ENCODE measurements around the gene PTPRCAP. TPM values are rescaled to one million over a fixed set of nuclear protein-coding genes. Genes with fewer than 3 reads are reported as not detected.

Gene PTPRCAP
- total and polyA plus RNA-seq, 10 of the 15 experiments (the other 5 are each of a cell fraction or from before 2014, with no cell fraction given) = 4.7 to 266 (median 125) TPM

DNA sequence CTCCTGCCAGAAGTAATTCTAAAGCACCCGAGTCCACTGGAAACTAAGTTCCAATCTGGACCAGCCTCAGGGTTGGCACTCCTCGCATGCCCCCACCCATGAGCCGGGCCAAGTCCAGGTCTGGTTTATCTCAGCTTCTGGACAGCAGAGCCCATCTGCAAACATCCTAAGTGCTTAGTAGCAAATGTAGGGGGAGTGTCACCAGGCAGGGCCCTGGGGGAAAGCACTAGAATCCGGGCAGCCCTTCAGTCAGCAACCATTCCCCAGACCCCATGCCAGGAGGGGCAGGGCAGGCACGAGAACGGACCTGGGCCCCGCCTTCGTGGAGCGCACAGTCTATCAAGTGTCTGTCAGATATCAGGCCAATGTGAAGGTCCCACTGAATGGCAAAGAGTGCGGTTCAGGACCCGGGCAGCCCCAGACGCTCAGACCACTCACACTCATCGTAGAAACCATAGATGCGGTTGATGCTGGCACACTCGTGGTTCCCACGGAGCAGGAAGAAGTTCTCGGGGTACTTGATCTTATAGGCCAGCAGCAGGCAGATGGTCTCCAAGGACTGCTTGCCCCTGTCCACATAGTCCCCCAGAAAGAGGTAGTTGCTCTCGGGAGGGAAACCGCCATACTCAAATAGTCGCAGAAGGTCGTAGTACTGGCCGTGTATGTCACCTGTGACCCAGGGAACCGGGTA is 37.1 kb downstream of the PTPRCAP start:
- in situ Hi-C loops (cut with MboI) (no loop called here), intact Hi-C loops (cut with micrococcal nuclease; ENCODE audit: unreplicated experiment) (loop anchor here (2.0 to 5.0 kb wide), 2 partner anchors 37 to 68 kb away; partner anchors contain the start of genes PTPRCAP and TMEM134)
- H3K27me3 ChIP-seq (replicated peaks in 1 of 2; ENCODE audit: control insufficient read depth in 2 of 2, insufficient read depth in 2 of 2, low read length in 1 of 2) = no peaks in the 10 kb centered on the region
- H3K9ac ChIP-seq (ENCODE audit: control insufficient read depth, insufficient read depth, low read length) = peak overlapping the region; percentile 95
- H3K27ac ChIP-seq (ENCODE audit: control insufficient read depth, insufficient read depth) = peak overlapping the region; percentile 94
- ATAC-seq (no peak), DNase-seq (ENCODE audit: low read depth, low spot score) (no peak), FAIRE-seq (no peak)
- H3K4me1 ChIP-seq (ENCODE audit: control insufficient read depth, insufficient read depth, low read length) = peaks cover 38% of the 10 kb centered on the region
- ChIA-PET SMC1A (ENCODE audit: uncharacterized antibody, unreplicated experiment) (interaction anchor here (0.8 to 5.7 kb wide), 13 partner anchors 8 to 70 kb away, joined by 3 to 46 read pairs (median 6); partner anchors contain the start of genes PTPRCAP, RAD9A, RPS6KB2 and TMEM134), RAD21 (ENCODE audit: unreplicated experiment) (interaction anchor here (1.0 to 6.4 kb wide), 20 partner anchors 8 to 248 kb away, joined by 3 to 112 read pairs (median 10); partner anchors contain the start of genes AIP, PITPNM1, POLD4 and PTPRCAP), CTCF (interaction anchor here (1.0 to 5.0 kb wide), 17 partner anchors 11 to 162 kb away, joined by 3 to 53 read pairs (median 9); partner anchors contain the start of genes AIP, CDK2AP2, PITPNM1 and PTPRCAP), POLR2A (interaction anchor here (1.0 to 7.3 kb wide), 14 partner anchors 8 to 160 kb away, joined by 3 to 112 read pairs (median 28); partner anchors contain the start of genes AIP, POLD4, PTPRCAP and RAD9A)
- H3K9me3 ChIP-seq (replicated peaks; ENCODE audit: control insufficient read depth, insufficient read depth, low read length) = no peaks in the 10 kb centered on the region; the same call in 2 of the 3 replicates
- H3K36me3 ChIP-seq (ENCODE audit: control insufficient read depth in 2 of 2, insufficient read depth in 2 of 2, low read length in 1 of 2) = peaks cover 22 to 24% of the 10 kb centered on the region in 2 experiments
- no peak overlapping the region for H2AFZ ChIP-seq (ENCODE audit: control insufficient read depth, low read depth, low read length)
- BruUV-seq (replicated peaks) = no TSS peak
- H3K4me3 ChIP-seq = peak overlapping the region; percentile 80
- H4K20me1 ChIP-seq (ENCODE audit: control insufficient read depth, insufficient read depth) = no peaks in the 10 kb centered on the region; the same call in 1 of the 2 replicates
- TF ChIP-seq POLR2A (IDR thresholded peaks at IDR 0.05; ENCODE audit: low read depth, low read length) (peak; percentile 53; the same call in 1 of the 2 replicates), POLR2AphosphoS2 (IDR thresholded peaks at IDR 0.05; ENCODE audit: low read depth, low read length) (peak; percentile 43; the same call in 1 of the 2 replicates)
- TF ChIP-seq, protein P1, sequence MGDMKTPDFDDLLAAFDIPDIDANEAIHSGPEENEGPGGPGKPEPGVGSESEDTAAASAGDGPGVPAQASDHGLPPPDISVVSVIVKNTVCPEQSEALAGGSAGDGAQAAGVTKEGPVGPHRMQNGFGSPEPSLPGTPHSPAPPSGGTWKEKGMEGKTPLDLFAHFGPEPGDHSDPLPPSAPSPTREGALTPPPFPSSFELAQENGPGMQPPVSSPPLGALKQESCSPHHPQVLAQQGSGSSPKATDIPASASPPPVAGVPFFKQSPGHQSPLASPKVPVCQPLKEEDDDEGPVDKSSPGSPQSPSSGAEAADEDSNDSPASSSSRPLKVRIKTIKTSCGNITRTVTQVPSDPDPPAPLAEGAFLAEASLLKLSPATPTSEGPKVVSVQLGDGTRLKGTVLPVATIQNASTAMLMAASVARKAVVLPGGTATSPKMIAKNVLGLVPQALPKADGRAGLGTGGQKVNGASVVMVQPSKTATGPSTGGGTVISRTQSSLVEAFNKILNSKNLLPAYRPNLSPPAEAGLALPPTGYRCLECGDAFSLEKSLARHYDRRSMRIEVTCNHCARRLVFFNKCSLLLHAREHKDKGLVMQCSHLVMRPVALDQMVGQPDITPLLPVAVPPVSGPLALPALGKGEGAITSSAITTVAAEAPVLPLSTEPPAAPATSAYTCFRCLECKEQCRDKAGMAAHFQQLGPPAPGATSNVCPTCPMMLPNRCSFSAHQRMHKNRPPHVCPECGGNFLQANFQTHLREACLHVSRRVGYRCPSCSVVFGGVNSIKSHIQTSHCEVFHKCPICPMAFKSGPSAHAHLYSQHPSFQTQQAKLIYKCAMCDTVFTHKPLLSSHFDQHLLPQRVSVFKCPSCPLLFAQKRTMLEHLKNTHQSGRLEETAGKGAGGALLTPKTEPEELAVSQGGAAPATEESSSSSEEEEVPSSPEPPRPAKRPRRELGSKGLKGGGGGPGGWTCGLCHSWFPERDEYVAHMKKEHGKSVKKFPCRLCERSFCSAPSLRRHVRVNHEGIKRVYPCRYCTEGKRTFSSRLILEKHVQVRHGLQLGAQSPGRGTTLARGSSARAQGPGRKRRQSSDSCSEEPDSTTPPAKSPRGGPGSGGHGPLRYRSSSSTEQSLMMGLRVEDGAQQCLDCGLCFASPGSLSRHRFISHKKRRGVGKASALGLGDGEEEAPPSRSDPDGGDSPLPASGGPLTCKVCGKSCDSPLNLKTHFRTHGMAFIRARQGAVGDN (IDR thresholded peaks at IDR 0.05) = no peak
- peaks cover 56% of the 10 kb centered on the region for H3K79me2 ChIP-seq (ENCODE audit: control insufficient read depth, insufficient read depth, low read length)
- peak overlapping the region; percentile 98 for H3K4me2 ChIP-seq (ENCODE audit: control insufficient read depth, insufficient read depth)
- WGBS (ENCODE audit: insufficient coverage, insufficient replicate concordance, low lambda C conversion rate, missing lambda C conversion rate) = 19% methylated on average over 23 of the region's 23 CpGs

Data from GM12878 (cell line).